Endothelial cell (in vitro differentiated cells): Measurements from ENCODE around the gene FBXO4. TPM values are rescaled to one million over a fixed set of nuclear protein-coding genes. Genes with fewer than 3 reads are reported as not detected.

Source experiments
- DNase-seq: peaks from one replicate; pipeline ENCODE4 v3.0.0; 2021; ENCODE audit warnings: low spot score
- H3K27ac Mint-ChIP-seq: one replicate; pipeline ENCODE4 v1.8.0; 2021; ENCODE audit warnings: mixed read lengths, inconsistent platforms; ENCODE audit not compliant: unreplicated experiment
- H3K27me3 Mint-ChIP-seq: one replicate; pipeline ENCODE4 v1.8.0; 2021; ENCODE audit warnings: mild to moderate bottlenecking, moderate library complexity, mixed read lengths, inconsistent platforms; ENCODE audit not compliant: unreplicated experiment
- H3K36me3 Mint-ChIP-seq: one replicate; pipeline ENCODE4 v1.8.0; 2021; ENCODE audit warnings: mild to moderate bottlenecking, low read depth, mixed read lengths, inconsistent platforms; ENCODE audit not compliant: unreplicated experiment
- H3K4me1 Mint-ChIP-seq: one replicate; pipeline ENCODE4 v1.8.0; 2021; ENCODE audit warnings: mild to moderate bottlenecking, mixed read lengths, inconsistent platforms; ENCODE audit not compliant: unreplicated experiment
- H3K4me3 Mint-ChIP-seq: one replicate; pipeline ENCODE4 v1.8.0; 2021; ENCODE audit warnings: mild to moderate bottlenecking, mixed read lengths, inconsistent platforms; ENCODE audit not compliant: unreplicated experiment
- H3K9me3 Mint-ChIP-seq: one replicate; pipeline ENCODE4 v1.8.0; 2021; ENCODE audit warnings: mixed read lengths, inconsistent platforms; ENCODE audit not compliant: unreplicated experiment
- CTCF ChIP-seq: fragments of 200-600 bp; sonication (generic); IDR thresholded peaks from one replicate; pipeline ENCODE4 v1.5.0; 2021; ENCODE audit warnings: antibody characterized with exemption; ENCODE audit not compliant: unreplicated experiment
- total RNA-seq: library from RNA; stranded (reverse); fragmentation: NEBNext Ultra II Directional; extraction: Animal tissue kit (Norgen Biotek cat#: 25700); gene quantifications from one replicate; pipeline ENCODE4 v1.2.1, GENCODE V29; 2021; ENCODE audit not compliant: unreplicated experiment

The FBXO4 gene
- total RNA-seq, 1 donor from 2014 or later = 4.4 TPM

- no peak for TF ChIP-seq CTCF
- Mint-ChIP-seq H3K4me1 (no peaks in the 10 kb centered on the region), H3K27ac (no peak overlapping the region), H3K4me3 (no peak overlapping the region), H3K36me3 (no peaks in the 10 kb centered on the region), H3K27me3 (no peaks in the 10 kb centered on the region), H3K9me3 (no peaks in the 10 kb centered on the region)
- DNase-seq = no peak
Measured at GRCh38 chr5:41983284-41983683, 58.2 kb downstream of the FBXO4 start.

- Mint-ChIP-seq H3K4me1 (no peaks in the 10 kb centered on the region), H3K27ac (no peak overlapping the region), H3K9me3 (no peaks in the 10 kb centered on the region), H3K27me3 (no peaks in the 10 kb centered on the region), H3K36me3 (no peaks in the 10 kb centered on the region), H3K4me3 (no peak overlapping the region)
- no peak for DNase-seq
- no peak for TF ChIP-seq CTCF
Measured at GRCh38 chr5:41985945-41986695, 61.0 kb downstream of the FBXO4 start.

Other genes with a start within 250 kb of the FBXO4 start
- gene OXCT1, start 54.9 kb upstream of the FBXO4 start, total RNA-seq = 6.5 TPM
- 31.5 TPM for gene RIMOC1, start 20.9 kb upstream of the FBXO4 start, total RNA-seq